ENCODE measurements around the gene TMPRSS11B. TPM values are rescaled to one million over a fixed set of nuclear protein-coding genes. Genes with fewer than 3 reads are reported as not detected.

Gene TMPRSS11B, protein sequence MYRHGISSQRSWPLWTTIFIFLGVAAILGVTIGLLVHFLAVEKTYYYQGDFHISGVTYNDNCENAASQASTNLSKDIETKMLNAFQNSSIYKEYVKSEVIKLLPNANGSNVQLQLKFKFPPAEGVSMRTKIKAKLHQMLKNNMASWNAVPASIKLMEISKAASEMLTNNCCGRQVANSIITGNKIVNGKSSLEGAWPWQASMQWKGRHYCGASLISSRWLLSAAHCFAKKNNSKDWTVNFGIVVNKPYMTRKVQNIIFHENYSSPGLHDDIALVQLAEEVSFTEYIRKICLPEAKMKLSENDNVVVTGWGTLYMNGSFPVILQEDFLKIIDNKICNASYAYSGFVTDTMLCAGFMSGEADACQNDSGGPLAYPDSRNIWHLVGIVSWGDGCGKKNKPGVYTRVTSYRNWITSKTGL
- total RNA-seq = not detected in 2 replicates

DNA sequence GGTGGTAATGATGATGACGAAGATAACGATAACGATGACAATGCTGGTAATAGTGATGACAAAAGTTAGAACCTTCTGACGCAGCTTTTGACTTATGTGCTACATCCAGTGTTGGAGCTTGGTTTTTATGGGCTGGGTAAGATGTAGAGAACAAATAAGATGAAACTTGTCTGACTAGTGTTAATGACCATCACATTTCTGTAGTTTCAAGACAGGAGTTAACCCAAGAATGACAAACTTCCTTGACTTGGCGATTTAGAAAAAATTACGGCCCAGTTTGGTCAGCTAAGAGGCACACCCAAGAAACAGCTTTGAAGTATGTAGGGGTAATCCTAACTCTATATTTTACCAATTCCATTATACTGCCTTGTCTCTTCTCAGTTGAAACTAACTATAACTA lies at the start of gene TMPRSS11B:
Gene TMPRSS11B (minus strand): TSS at position 101 of the 400 bp plus-strand sequence. CDS start 136 bp downstream, outside the sequence.

Other genes starting within 250 kb of the TMPRSS11B start
- not detected in 2 replicates for gene TMPRSS11F, start 115.8 kb downstream of the TMPRSS11B start, total RNA-seq
- gene YTHDC1, start 104.4 kb upstream of the TMPRSS11B start, total RNA-seq = 21.4 and 47.7 TPM in 2 replicates
- gene TMPRSS11E, start 201.8 kb upstream of the TMPRSS11B start, total RNA-seq = not detected in 2 replicates

Measured in cardiac atrium fibroblast (primary cell).